RWPE2 (cell line): ENCODE measurements around the gene KDR.

ENCODE experiments used
- ATAC-seq: fragments of 200-7000 bp; cut with Tn5 transposase; 3 replicates; pipeline ENCODE4 v1.9.1; 2021; ENCODE audit warnings: low read depth
- DNase-seq: peaks from one replicate; pipeline ENCODE4 v3.0.0-alpha.2; 2020; ENCODE audit warnings: low spot score
- H3K27ac ChIP-seq: fragments of 450-650 bp; 2 replicates; pipeline ENCODE4 v1.5.1; 2017; ENCODE audit warnings: mild to moderate bottlenecking; ENCODE audit not compliant: poor library complexity, severe bottlenecking
- H3K27me3 ChIP-seq: fragments of 250-450 bp; sonication (Bioruptor Pico); 2 replicates; pipeline ENCODE4 v1.5.1; 2021; ENCODE audit warnings: mild to moderate bottlenecking, moderate library complexity; ENCODE audit not compliant: insufficient read depth, poor library complexity, severe bottlenecking
- H3K36me3 ChIP-seq: fragments of 250-450 bp; sonication (Bioruptor Pico); 2 replicates; pipeline ENCODE4 v1.5.1; 2020; ENCODE audit warnings: low read depth, mild to moderate bottlenecking, moderate library complexity
- H3K4me1 ChIP-seq: fragments of 250-450 bp; sonication (Bioruptor Pico); 2 replicates; pipeline ENCODE4 v1.5.1; 2021; ENCODE audit warnings: mild to moderate bottlenecking, moderate library complexity; ENCODE audit not compliant: insufficient read depth, poor library complexity, severe bottlenecking
- H3K4me3 ChIP-seq: fragments of 250-450 bp; sonication (Bioruptor Pico); 2 replicates; pipeline ENCODE4 v1.5.1; 2021; ENCODE audit warnings: mild to moderate bottlenecking, moderate library complexity; ENCODE audit not compliant: severe bottlenecking
- H3K9me3 ChIP-seq: fragments of 250-450 bp; sonication (Bioruptor Pico); 2 replicates; pipeline ENCODE4 v1.5.1; 2021; ENCODE audit warnings: mild to moderate bottlenecking, moderate library complexity; ENCODE audit not compliant: severe bottlenecking
- TF ChIP-seq, protein P1 (sequence below): fragments of 450-650 bp; IDR thresholded peaks from one replicate; pipeline ENCODE4 v1.5.1; 2017; ENCODE audit warnings: mild to moderate bottlenecking, moderate library complexity; ENCODE audit not compliant: poor library complexity, severe bottlenecking

KDR gene

DNA sequence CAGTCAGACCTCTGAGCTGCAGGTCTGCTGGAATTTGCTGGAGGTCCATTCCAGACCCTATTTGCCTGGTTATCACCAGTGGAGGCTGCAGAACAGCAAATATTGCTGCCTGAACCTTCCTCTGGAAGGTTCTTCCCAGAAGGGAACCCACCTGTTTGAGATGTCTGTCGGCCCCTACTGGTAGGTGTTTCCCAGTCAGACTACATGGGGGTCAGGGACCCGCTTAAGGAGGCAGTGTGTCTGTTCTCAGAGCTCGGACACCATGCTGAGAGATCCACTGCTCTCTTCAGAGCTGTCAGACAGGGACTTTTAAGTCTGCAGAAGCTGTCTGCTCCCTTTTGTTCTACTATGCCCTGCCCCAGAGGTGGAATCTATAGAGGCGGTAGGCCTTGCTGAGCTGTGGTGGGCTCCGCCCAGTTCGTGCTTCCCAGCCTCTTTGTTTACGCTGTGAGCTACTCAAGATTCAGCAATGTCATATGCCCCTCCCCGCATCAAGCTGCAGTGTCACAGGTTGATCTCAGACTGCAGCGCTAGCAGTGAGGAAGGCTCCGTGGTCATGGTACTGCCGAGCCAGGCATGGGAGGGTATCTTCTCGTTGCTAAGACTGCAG, 44.1 kb upstream of the KDR start:
- Histone ChIP-seq H3K27me3 (no peaks in the 10 kb centered on the region), H3K27ac (no peak overlapping the region), H3K36me3 (no peaks in the 10 kb centered on the region), H3K9me3 (no peaks in the 10 kb centered on the region), H3K4me1 (peaks cover 19% of the 10 kb centered on the region), H3K4me3 (no peak overlapping the region)
- TF ChIP-seq, protein P1, sequence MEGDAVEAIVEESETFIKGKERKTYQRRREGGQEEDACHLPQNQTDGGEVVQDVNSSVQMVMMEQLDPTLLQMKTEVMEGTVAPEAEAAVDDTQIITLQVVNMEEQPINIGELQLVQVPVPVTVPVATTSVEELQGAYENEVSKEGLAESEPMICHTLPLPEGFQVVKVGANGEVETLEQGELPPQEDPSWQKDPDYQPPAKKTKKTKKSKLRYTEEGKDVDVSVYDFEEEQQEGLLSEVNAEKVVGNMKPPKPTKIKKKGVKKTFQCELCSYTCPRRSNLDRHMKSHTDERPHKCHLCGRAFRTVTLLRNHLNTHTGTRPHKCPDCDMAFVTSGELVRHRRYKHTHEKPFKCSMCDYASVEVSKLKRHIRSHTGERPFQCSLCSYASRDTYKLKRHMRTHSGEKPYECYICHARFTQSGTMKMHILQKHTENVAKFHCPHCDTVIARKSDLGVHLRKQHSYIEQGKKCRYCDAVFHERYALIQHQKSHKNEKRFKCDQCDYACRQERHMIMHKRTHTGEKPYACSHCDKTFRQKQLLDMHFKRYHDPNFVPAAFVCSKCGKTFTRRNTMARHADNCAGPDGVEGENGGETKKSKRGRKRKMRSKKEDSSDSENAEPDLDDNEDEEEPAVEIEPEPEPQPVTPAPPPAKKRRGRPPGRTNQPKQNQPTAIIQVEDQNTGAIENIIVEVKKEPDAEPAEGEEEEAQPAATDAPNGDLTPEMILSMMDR: no peak
- DNase-seq (no peak), ATAC-seq (peak; percentile 73)

DNA sequence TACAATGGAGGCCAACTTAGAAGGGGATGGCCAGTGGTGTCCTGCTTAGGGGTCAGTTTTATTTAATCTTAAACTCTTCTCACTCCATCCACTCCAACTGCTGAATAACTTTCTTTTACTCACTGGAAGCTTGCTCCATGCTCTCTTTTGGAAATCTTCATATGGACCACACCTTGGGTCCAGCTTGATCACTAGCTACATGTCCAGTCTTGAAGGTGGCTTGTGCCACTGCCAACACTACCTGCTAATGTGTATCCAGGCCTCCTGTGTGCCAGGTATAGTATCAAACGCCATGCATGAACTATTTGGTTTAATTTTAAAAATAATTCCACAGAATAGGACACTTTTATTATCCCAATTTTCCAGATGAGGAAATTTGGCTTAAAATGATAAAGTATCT, 37.0 kb upstream of the KDR start:
- H3K4me1 ChIP-seq: no peaks in the 10 kb centered on the region
- ATAC-seq: no peak
- H3K36me3 ChIP-seq: no peaks in the 10 kb centered on the region
- no peak for DNase-seq
- H3K27me3 ChIP-seq: no peaks in the 10 kb centered on the region
- H3K4me3 ChIP-seq: no peak overlapping the region
- TF ChIP-seq, protein P1: no peak
- no peaks in the 10 kb centered on the region for H3K9me3 ChIP-seq
- H3K27ac ChIP-seq: no peak overlapping the region

DNA sequence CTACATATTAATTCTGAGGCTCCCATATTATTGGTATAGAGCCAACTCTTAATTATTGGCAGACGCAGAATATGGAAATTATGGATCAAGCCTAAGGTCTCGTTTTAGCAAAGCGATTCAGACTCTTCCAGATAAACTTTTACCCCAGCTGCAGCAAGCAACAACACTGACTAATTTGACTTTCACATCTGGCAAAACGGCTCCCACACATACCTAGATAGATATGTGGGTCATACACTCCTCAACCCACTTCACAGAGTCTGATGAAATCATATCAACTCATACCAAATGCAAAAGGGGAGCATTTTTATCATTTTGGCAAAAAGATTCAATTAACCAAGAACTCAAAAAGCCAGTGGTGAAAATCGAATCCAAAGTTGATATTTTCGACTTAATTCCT, 36.3 kb upstream of the KDR start:
- no peaks in the 10 kb centered on the region for H3K36me3 ChIP-seq
- no peak for ATAC-seq
- H3K27ac ChIP-seq: no peak overlapping the region
- H3K4me1 ChIP-seq: no peaks in the 10 kb centered on the region
- TF ChIP-seq, protein P1: no peak
- H3K27me3 ChIP-seq: no peaks in the 10 kb centered on the region
- H3K4me3 ChIP-seq: no peak overlapping the region
- DNase-seq: no peak
- no peaks in the 10 kb centered on the region for H3K9me3 ChIP-seq

DNA sequence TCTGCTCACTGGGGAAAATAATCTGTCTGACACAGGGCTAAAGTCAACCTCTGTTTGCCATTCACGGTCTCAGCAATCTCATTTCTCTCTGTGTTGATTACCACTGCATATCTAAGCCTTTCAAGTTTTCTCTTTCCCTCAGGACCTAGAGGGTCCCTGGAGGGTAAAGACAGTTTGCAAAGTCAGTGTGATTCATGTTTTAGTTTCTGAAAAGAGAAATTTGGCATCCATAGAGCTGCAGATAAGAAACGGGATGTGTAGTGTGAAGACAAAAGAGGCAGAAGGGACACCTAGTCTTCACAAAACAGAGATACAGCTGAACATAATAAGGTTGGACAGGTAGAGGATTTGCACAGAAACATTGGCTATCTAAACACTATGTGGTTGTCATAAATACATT, 34.5 kb upstream of the KDR start:
- no peak overlapping the region for H3K4me3 ChIP-seq
- no peaks in the 10 kb centered on the region for H3K9me3 ChIP-seq
- H3K27ac ChIP-seq: no peak overlapping the region
- TF ChIP-seq, protein P1: no peak
- no peak for DNase-seq
- no peaks in the 10 kb centered on the region for H3K27me3 ChIP-seq
- ATAC-seq: no peak
- H3K4me1 ChIP-seq: no peaks in the 10 kb centered on the region
- no peaks in the 10 kb centered on the region for H3K36me3 ChIP-seq

DNA sequence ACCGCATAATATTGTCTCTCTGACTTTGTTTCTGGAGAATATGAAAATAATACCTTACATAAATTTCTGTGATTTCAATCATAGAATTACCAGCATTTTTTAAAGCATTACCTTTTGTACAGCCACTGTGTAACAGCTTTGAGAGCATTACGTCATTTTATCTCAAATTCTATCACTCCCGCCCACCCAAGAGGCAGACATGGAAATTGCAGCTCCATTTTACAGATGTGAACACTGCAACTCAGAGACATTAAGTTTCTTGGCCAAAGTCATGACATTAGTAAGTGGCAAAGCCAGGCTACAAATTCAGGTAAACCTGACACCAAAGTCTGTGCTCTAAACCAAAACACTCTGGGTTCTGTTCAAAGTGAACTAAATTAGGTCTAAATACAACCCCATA, 33.6 kb upstream of the KDR start:
- ATAC-seq: no peak
- TF ChIP-seq, protein P1: no peak
- H3K27ac ChIP-seq: no peak overlapping the region

More for the DNA sequence above, 33.6 kb upstream of the KDR start:
- no peaks in the 10 kb centered on the region for H3K4me1 ChIP-seq
- DNase-seq: no peak
- H3K36me3 ChIP-seq: no peaks in the 10 kb centered on the region
- H3K9me3 ChIP-seq: no peaks in the 10 kb centered on the region
- H3K4me3 ChIP-seq: no peak overlapping the region
- no peaks in the 10 kb centered on the region for H3K27me3 ChIP-seq
